HG03565 (cell line): ENCODE measurements around the gene FBXO17.

Experiments
- ATAC-seq: cut with Tn5 transposase; IDR thresholded peaks from one replicate; pipeline ENCODE4 v1.9.1; 2021; ENCODE audit warnings: mild to moderate bottlenecking, moderate library complexity; ENCODE audit not compliant: unreplicated experiment

The FBXO17 gene

GRCh38 chr19:38894968-38895367 is 80.6 kb downstream of the FBXO17 start:
- no peak for ATAC-seq

DNA sequence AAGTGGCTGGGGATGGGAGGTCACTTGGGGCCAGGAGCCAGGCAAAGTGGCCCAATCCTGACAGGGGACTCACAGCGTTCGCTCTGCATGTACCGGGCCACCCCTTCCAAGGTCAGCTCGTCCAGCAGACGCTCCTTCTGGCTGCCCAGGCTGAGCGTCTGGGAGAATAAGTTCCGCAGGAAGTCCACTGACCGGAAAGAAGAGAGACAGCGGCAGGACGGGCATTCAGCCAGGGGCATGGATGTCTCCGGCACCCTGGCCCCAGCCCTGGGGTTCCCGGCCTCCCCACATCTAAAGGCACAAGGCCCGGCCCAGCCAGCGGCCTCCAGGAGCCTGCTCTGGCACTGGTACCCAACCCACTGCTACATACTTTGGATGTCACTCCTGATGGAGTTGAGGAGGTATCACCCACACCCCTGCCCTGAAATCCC is 82.2 kb downstream of the FBXO17 start:
- ATAC-seq: no peak

GRCh38 chr19:38892841-38893240 is 82.7 kb downstream of the FBXO17 start:
- no peak for ATAC-seq

- ATAC-seq: no peak
These were observed 83.8 kb downstream of the FBXO17 start for GRCh38 chr19:38891771-38892170.
